Neural progenitor cell (in vitro differentiated cells): ENCODE data around the gene SEZ6L2. TPM values are rescaled to one million over a fixed set of nuclear protein-coding genes. Genes with fewer than 3 reads are reported as not detected.

Experiments
- DNase-seq: peaks from one replicate; pipeline ENCODE4 v3.0.0-alpha.2; 2016; ENCODE audit warnings: low spot score
- H2AFZ ChIP-seq: fragments of 200-600 bp; sonication (generic); replicated peaks from 2 replicates; pipeline ENCODE4 v1.6.1; 2016; ENCODE audit warnings: antibody characterized with exemption
- H3F3A ChIP-seq: fragments of 200-600 bp; sonication (generic); 2 replicates; pipeline ENCODE4 v1.6.1; 2016; ENCODE audit warnings: antibody characterized with exemption, low read depth
- H3K27ac ChIP-seq: fragments of 200-600 bp; sonication (generic); 2 replicates; pipeline ENCODE4 v1.5.1; 2016; ENCODE audit warnings: mild to moderate bottlenecking
- H3K27me3 ChIP-seq: fragments of 200-600 bp; sonication (generic); 2 replicates; pipeline ENCODE4 v1.6.1; 2016; ENCODE audit warnings: mild to moderate bottlenecking, moderate library complexity
- H3K36me3 ChIP-seq: fragments of 200-600 bp; sonication (generic); 2 replicates; pipeline ENCODE4 v1.5.1; 2016
- H3K4me1 ChIP-seq: fragments of 200-600 bp; sonication (generic); 2 replicates; pipeline ENCODE4 v1.6.1; 2016; ENCODE audit warnings: mixed run types
- H3K4me2 ChIP-seq: fragments of 200-600 bp; sonication (generic); 2 replicates; pipeline ENCODE4 v1.6.1; 2016
- H3K4me3 ChIP-seq: fragments of 200-600 bp; sonication (generic); 2 replicates; pipeline ENCODE4 v1.5.1; 2016
- H3K79me2 ChIP-seq: fragments of 200-600 bp; sonication (generic); 2 replicates; pipeline ENCODE4 v1.6.1; 2016; ENCODE audit warnings: low read depth
- H3K9ac ChIP-seq: fragments of 200-600 bp; sonication (generic); 2 replicates; pipeline ENCODE4 v1.6.1; 2016
- H3K9me3 ChIP-seq: fragments of 200-600 bp; sonication (generic); 2 replicates; pipeline ENCODE4 v1.5.1; 2016; ENCODE audit warnings: low read depth
- H4K20me1 ChIP-seq: fragments of 200-600 bp; sonication (generic); 2 replicates; pipeline ENCODE4 v1.6.1; 2016; ENCODE audit warnings: low read depth
- H3K27ac Mint-ChIP-seq: 3 replicates; pipeline ENCODE4 v1.8.0; 2021; ENCODE audit warnings: mixed read lengths
- H3K27me3 Mint-ChIP-seq: 2 replicates; pipeline ENCODE4 v1.8.0; 2022; ENCODE audit warnings: low read depth, mild to moderate bottlenecking, inconsistent platforms, moderate library complexity, mixed read lengths; ENCODE audit not compliant: insufficient read depth
- H3K36me3 Mint-ChIP-seq: 3 replicates; pipeline ENCODE4 v1.8.0; 2021; ENCODE audit warnings: mixed read lengths
- H3K4me1 Mint-ChIP-seq: 3 replicates; pipeline ENCODE4 v1.8.0; 2021; ENCODE audit warnings: mixed read lengths
- H3K4me3 Mint-ChIP-seq: 3 replicates; pipeline ENCODE4 v1.8.0; 2021; ENCODE audit warnings: mild to moderate bottlenecking, moderate library complexity, mixed read lengths
- H3K9me3 Mint-ChIP-seq: 3 replicates; pipeline ENCODE4 v1.8.0; 2020; ENCODE audit warnings: mixed read lengths
- CTCF ChIP-seq: fragments of 200-600 bp; sonication (generic); IDR thresholded peaks from 2 replicates; pipeline ENCODE4 v1.5.1; 2017; ENCODE audit warnings: antibody characterized with exemption, mild to moderate bottlenecking
- EZH2 ChIP-seq: fragments of 200-600 bp; sonication (generic); IDR thresholded peaks from 2 replicates; pipeline ENCODE4 v1.6.1; 2017; ENCODE audit warnings: antibody characterized with exemption, mild to moderate bottlenecking, moderate library complexity
- EZH2phosphoT487 ChIP-seq: fragments of 200-600 bp; sonication (generic); IDR thresholded peaks from 2 replicates; pipeline ENCODE4 v1.6.1; 2017; ENCODE audit warnings: antibody characterized with exemption
- total RNA-seq: library from RNA; depleted of rRNA; stranded (reverse); fragments of >200 nt; gene quantifications from 2 replicates; pipeline ENCODE4 v1.2.3, GENCODE V29; 2015; ENCODE audit warnings: low replicate concordance

Gene SEZ6L2
- total RNA-seq, 1 donor from 2014 or later: 11.7 TPM

GRCh38 chr16:29841631-29842030 lies 57.7 kb downstream of the SEZ6L2 start:
- H3K27me3 Mint-ChIP-seq: peaks cover 4% of the 10 kb centered on the region
- Histone ChIP-seq H3K36me3 (no peaks in the 10 kb centered on the region), H2AFZ (no peak overlapping the region), H4K20me1 (no peaks in the 10 kb centered on the region), H3K4me1 (no peaks in the 10 kb centered on the region), H3K79me2 (no peaks in the 10 kb centered on the region), H3K4me3 (no peak overlapping the region), H3K27me3 (no peaks in the 10 kb centered on the region), H3K9me3 (no peaks in the 10 kb centered on the region), H3F3A (no peaks in the 10 kb centered on the region), H3K4me2 (no peak overlapping the region), H3K9ac (no peak overlapping the region), H3K27ac (no peak overlapping the region)
- H3K4me1 Mint-ChIP-seq: no peaks in the 10 kb centered on the region
- H3K36me3 Mint-ChIP-seq: no peaks in the 10 kb centered on the region
- H3K9me3 Mint-ChIP-seq: no peaks in the 10 kb centered on the region
- H3K27ac Mint-ChIP-seq: no peak overlapping the region
- no peak overlapping the region for H3K4me3 Mint-ChIP-seq
- no peak for DNase-seq
- TF ChIP-seq EZH2phosphoT487 (no peak), CTCF (no peak)

GRCh38 chr16:29840240-29840639 lies 59.1 kb downstream of the SEZ6L2 start:
- no peak for TF ChIP-seq CTCF
- TF ChIP-seq EZH2: no peak
- TF ChIP-seq EZH2phosphoT487: no peak
- H4K20me1 ChIP-seq: no peaks in the 10 kb centered on the region
- Mint-ChIP-seq H3K27ac (peak overlapping the region; percentile 46), H3K4me3 (no peak overlapping the region), H3K27me3 (peaks cover 4% of the 10 kb centered on the region), H3K9me3 (no peaks in the 10 kb centered on the region), H3K36me3 (no peaks in the 10 kb centered on the region), H3K4me1 (peaks cover 4% of the 10 kb centered on the region)
- H3K79me2 ChIP-seq: no peaks in the 10 kb centered on the region
- no peak overlapping the region for H3K4me2 ChIP-seq
- no peaks in the 10 kb centered on the region for H3F3A ChIP-seq
- no peak overlapping the region for H2AFZ ChIP-seq
- H3K36me3 ChIP-seq: no peaks in the 10 kb centered on the region
- DNase-seq: no peak
- no peak overlapping the region for H3K4me3 ChIP-seq
- no peaks in the 10 kb centered on the region for H3K4me1 ChIP-seq
- no peaks in the 10 kb centered on the region for H3K27me3 ChIP-seq
- no peaks in the 10 kb centered on the region for H3K9me3 ChIP-seq
- no peak overlapping the region for H3K27ac ChIP-seq
- no peak overlapping the region for H3K9ac ChIP-seq

GRCh38 chr16:29839822-29840221 lies 59.5 kb downstream of the SEZ6L2 start:
- H4K20me1 ChIP-seq: no peaks in the 10 kb centered on the region
- no peaks in the 10 kb centered on the region for H3F3A ChIP-seq
- no peak overlapping the region for H3K4me2 ChIP-seq
- Mint-ChIP-seq H3K27me3 (peaks cover 4% of the 10 kb centered on the region), H3K27ac (no peak overlapping the region), H3K9me3 (no peaks in the 10 kb centered on the region), H3K4me1 (peaks cover 4% of the 10 kb centered on the region), H3K36me3 (no peaks in the 10 kb centered on the region), H3K4me3 (no peak overlapping the region)
- DNase-seq: no peak
- no peaks in the 10 kb centered on the region for H3K36me3 ChIP-seq
- no peaks in the 10 kb centered on the region for H3K79me2 ChIP-seq
- no peaks in the 10 kb centered on the region for H3K4me1 ChIP-seq
- no peak overlapping the region for H3K9ac ChIP-seq
- H3K9me3 ChIP-seq: no peaks in the 10 kb centered on the region
- no peak overlapping the region for H2AFZ ChIP-seq
- no peak overlapping the region for H3K4me3 ChIP-seq
- no peak for TF ChIP-seq EZH2phosphoT487
- TF ChIP-seq EZH2: no peak
- no peak for TF ChIP-seq CTCF
- no peaks in the 10 kb centered on the region for H3K27me3 ChIP-seq
- H3K27ac ChIP-seq: no peak overlapping the region

GRCh38 chr16:29837841-29838240 lies 61.5 kb downstream of the SEZ6L2 start:
- Histone ChIP-seq H3K9me3 (no peaks in the 10 kb centered on the region), H3K9ac (no peak overlapping the region), H3K27ac (no peak overlapping the region), H2AFZ (no peak overlapping the region), H3K79me2 (no peaks in the 10 kb centered on the region), H3K4me1 (no peaks in the 10 kb centered on the region), H3K4me3 (no peak overlapping the region), H3K36me3 (no peaks in the 10 kb centered on the region), H3K4me2 (no peak overlapping the region), H4K20me1 (no peaks in the 10 kb centered on the region), H3F3A (no peaks in the 10 kb centered on the region), H3K27me3 (no peaks in the 10 kb centered on the region)
- TF ChIP-seq CTCF: no peak
- TF ChIP-seq EZH2phosphoT487: no peak
- TF ChIP-seq EZH2: no peak
- no peak overlapping the region for H3K27ac Mint-ChIP-seq
- H3K36me3 Mint-ChIP-seq: no peaks in the 10 kb centered on the region
- H3K4me3 Mint-ChIP-seq: no peak overlapping the region
- peaks cover 4% of the 10 kb centered on the region for H3K4me1 Mint-ChIP-seq
- peaks cover 4% of the 10 kb centered on the region for H3K27me3 Mint-ChIP-seq
- no peaks in the 10 kb centered on the region for H3K9me3 Mint-ChIP-seq
- DNase-seq: no peak
